ENCODE results near the gene NUP50.
"Not testable (repeated sequence)": the region's sequence is repeated elsewhere in the genome, so short reads cannot be mapped to it uniquely, and the experiment has no call there.

The NUP50 gene

GRCh38 chr22:45162531-45162930 lies 1.2 kb upstream of the NUP50 start:
- DNase-seq (ENCODE audit: low read depth): no peak

DNA sequence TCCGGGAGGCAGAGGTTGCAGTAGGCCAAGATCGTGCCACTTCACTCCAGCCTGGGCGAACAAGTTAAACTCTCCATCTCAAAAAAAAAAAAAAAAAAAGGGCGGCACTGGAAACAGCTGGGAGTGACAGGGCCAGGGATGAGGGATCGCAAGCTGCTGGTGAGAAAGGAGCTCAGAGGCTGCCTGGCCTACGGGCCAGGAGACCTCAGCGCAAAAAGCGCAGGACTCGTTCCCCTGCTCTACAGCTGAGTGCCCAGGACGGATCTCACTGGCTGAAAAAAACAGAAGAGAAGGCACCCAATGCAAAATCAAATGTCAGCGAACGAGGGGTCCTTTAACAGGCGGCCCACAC lies 650 bp upstream of the NUP50 start:
- no peak for DNase-seq (ENCODE audit: low read depth)

DNA sequence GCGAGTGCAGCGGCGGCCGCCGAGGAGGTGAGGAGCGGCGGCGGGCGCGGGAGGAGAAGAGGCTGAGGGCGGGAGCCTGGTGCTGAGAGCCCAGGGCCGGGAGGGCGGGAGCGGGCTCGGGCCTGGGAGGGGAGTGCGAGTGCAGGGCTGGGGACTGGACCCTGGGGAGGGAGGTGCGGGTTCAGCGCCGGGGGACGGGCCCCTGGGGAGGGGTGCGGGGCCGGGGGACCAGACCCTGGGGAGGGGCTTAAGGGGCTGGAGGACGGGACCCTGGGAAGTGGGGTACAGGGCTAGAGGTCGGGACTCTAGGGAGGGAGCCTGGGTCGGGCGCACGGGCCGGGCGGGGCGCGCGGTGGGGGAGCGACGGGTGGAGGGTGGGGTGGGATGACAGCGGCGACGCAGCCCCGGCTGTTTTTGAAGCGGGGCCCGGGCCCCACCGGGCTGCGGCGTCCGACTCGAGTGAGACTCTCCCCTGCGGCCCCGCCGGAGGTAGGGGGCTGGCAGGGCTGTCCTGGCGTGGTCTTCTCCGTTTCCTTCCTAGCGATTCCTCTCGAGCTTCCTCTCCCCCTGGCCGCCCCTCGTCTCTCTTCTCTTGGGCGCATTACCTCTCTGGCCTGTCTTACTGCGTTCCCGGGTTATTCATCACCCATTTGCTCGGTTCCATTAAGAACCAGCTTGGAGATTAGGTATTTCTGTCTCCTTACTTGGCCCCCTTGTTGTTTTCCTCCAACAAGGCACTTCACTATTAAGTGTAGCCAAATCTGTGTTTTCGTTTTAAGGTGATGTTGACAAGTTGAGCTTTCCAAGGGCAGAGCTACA lies 754 bp downstream of the NUP50 start:
- DNase-seq (ENCODE audit: low read depth): no peak

DNA sequence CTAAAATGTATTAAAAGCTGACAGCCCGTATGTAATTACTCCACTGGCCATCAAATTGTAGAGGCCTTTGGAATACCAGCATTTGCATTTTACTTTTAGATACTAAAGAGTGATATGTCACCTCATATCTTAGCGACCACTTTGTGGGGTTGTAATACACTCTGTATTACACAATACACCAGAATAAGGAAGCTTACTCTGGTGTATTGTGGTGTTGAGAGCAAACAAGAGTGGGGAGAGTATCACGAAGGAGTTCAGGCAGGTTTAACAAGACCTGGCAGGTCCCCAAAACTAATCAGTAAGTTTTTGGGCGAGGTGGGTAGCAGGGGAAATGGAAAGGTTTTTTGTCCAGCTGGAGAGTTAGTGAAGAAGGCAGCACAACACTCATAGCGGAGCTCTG lies 3.2 kb downstream of the NUP50 start:
- no peak for DNase-seq (ENCODE audit: low read depth)

GRCh38 chr22:45169591-45170466 lies 6.1 kb downstream of the NUP50 start:
- peak; percentile 63 for DNase-seq (ENCODE audit: low read depth)

- no peak for DNase-seq (ENCODE audit: low read depth)
Measured at GRCh38 chr22:45171830-45172229, 8.1 kb downstream of the NUP50 start.

GRCh38 chr22:45172881-45173585 lies 9.3 kb downstream of the NUP50 start:
- DNase-seq (ENCODE audit: low read depth): no peak

- DNase-seq (ENCODE audit: low read depth): no peak
Measured at GRCh38 chr22:45179276-45180049, 15.7 kb downstream of the NUP50 start.

GRCh38 chr22:45180146-45180679 lies 16.5 kb downstream of the NUP50 start:
- DNase-seq (ENCODE audit: low read depth): no peak

- DNase-seq (ENCODE audit: low read depth): no peak
Measured at GRCh38 chr22:45181240-45181639, 17.5 kb downstream of the NUP50 start.

- DNase-seq (ENCODE audit: low read depth): no peak
Measured at GRCh38 chr22:45181766-45182165, 18.0 kb downstream of the NUP50 start.

GRCh38 chr22:45183974-45184373 lies 20.2 kb downstream of the NUP50 start:
- DNase-seq (ENCODE audit: low read depth): no peak

GRCh38 chr22:45185718-45186514 lies 22.2 kb downstream of the NUP50 start:
- no peak for DNase-seq (ENCODE audit: low read depth)

- DNase-seq (ENCODE audit: low read depth): no peak
Measured at GRCh38 chr22:45187891-45188290, 24.2 kb downstream of the NUP50 start.

- DNase-seq (ENCODE audit: low read depth): no peak
Measured at GRCh38 chr22:45188779-45189178, 25.1 kb downstream of the NUP50 start.

DNA sequence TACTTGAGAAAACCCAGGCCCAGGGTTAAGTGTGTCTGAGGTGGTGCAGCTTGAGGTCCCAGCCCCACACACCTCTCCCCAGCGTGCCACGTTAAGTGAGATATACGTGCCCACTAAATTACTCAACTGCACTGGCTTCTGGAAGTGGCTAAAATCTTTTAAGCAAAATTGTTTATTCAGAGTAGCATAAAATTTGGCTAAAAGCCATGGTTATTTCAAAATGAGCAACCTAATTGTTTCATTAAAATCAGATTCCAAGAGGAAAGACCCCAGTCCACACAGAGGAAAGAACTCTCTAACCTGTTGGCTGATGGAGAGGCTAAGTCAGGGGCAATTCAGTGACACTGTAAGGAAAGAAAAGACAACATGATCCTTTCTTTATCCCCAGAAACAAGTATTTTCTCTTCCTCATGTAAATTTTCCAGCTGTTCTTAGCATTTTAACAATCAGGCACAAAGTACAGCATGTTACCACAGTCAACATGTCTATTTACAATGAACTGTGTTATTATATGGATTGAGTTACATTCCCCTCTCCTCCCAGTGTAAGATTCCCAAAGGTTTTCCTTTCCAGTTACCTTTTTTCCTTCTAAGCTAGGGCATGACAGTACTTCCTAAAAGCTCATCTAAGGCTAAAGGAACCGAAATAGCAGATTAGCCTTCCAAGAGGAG lies 26.6 kb downstream of the NUP50 start:
- DNase-seq (ENCODE audit: low read depth): no peak

- DNase-seq (ENCODE audit: low read depth): not testable (repeated sequence)
Measured at GRCh38 chr22:45191746-45192145, 28.0 kb downstream of the NUP50 start.

GRCh38 chr22:45192701-45193187 lies 29.0 kb downstream of the NUP50 start:
- no peak for DNase-seq (ENCODE audit: low read depth)

DNA sequence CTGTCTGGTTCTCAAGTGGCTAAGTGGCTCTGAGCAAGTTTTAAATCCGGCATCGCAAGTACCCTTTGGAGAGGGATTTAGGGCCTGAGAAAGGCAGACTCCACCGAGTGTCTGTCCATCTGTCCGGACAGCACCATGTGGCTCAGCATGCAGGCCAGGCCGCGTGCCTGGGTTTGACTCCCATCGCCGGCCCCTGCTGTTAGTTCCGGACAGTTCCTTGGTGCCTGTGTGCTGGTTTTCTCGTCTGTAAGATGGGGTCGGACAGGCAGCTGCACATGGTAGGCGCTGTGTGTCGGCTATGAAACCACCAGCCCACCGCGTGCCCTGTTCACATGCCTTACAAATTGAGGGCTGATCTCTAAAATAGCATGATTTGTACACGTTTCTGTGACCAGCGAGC lies 31.0 kb downstream of the NUP50 start:
- no peak for DNase-seq (ENCODE audit: low read depth)

- no peak for DNase-seq (ENCODE audit: low read depth)
Measured at GRCh38 chr22:45195616-45196015, 31.9 kb downstream of the NUP50 start.

Data from CMK (cell line).